Right renal cortex interstitium (tissue), 3 donors: ENCODE measurements around the gene FARP1. TPM values are rescaled to one million over a fixed set of nuclear protein-coding genes. Genes with fewer than 3 reads are reported as not detected.

Experiments
- DNase-seq, 3 donors: peaks; one replicate each; pipeline ENCODE4 v3.0.0-alpha.2; 2013; ENCODE audit warnings: low read depth in 3 of 3, low spot score in 2 of 3
- polyA plus RNA-seq, 3 donors: library from polyadenylated mRNA; unstranded; fragments of 120-200 nt; gene quantifications; one replicate each; pipeline ENCODE4 v1.2.1, GENCODE V29; 2013; ENCODE audit not compliant: insufficient read length in 3 of 3

Gene FARP1, protein sequence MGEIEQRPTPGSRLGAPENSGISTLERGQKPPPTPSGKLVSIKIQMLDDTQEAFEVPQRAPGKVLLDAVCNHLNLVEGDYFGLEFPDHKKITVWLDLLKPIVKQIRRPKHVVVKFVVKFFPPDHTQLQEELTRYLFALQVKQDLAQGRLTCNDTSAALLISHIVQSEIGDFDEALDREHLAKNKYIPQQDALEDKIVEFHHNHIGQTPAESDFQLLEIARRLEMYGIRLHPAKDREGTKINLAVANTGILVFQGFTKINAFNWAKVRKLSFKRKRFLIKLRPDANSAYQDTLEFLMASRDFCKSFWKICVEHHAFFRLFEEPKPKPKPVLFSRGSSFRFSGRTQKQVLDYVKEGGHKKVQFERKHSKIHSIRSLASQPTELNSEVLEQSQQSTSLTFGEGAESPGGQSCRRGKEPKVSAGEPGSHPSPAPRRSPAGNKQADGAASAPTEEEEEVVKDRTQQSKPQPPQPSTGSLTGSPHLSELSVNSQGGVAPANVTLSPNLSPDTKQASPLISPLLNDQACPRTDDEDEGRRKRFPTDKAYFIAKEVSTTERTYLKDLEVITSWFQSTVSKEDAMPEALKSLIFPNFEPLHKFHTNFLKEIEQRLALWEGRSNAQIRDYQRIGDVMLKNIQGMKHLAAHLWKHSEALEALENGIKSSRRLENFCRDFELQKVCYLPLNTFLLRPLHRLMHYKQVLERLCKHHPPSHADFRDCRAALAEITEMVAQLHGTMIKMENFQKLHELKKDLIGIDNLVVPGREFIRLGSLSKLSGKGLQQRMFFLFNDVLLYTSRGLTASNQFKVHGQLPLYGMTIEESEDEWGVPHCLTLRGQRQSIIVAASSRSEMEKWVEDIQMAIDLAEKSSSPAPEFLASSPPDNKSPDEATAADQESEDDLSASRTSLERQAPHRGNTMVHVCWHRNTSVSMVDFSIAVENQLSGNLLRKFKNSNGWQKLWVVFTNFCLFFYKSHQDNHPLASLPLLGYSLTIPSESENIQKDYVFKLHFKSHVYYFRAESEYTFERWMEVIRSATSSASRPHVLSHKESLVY
- 100 to 1,000 TPM; 256 to 276 (median 265) TPM for polyA plus RNA-seq

DNA sequence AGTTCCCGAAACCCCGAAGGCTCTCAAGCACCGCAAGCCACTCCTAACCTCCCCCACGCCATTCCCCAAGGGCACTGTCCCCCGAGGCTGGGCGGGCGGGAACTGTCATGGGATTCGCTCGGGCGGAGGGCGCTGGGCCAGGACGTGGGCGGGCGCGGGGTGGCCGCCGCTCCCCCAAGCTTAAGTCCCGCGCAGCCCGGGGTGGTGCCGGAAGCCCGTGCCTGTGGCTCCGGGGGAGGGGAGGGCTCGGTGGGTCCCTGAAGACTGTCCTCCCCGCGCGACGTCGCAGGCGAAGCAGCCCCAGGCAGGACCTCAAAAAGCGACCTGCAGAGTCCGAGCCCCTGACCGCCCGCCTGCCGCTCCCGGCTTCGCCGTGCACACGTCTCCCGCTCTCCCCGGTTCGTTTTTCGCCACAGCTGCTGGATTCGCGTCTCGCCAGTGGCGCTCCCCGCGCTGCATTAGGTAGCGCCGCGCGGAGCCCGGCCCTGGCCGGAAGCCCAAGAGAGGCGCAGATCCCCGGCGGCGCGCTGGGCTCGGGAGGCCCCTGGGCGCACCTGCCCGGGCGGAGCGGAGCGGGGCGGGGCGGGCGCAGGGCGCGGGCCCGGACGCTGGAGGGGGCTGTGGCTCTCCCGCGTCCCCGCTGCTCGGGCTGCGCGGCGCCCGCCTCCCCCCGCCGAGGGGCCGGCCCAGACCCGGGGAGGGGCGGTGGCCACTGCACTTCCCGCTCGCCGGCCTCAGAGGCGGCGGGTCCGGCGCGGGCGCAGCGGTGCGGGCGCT, at the start of gene FARP1:
Gene FARP1, plus strand, starts transcription at position 715 of the 777 bp plus-strand sequence. CDS start 70,149 bp downstream, outside the sequence.
- DNase-seq: peak in 1 of 3 donors; percentile 70

DNA sequence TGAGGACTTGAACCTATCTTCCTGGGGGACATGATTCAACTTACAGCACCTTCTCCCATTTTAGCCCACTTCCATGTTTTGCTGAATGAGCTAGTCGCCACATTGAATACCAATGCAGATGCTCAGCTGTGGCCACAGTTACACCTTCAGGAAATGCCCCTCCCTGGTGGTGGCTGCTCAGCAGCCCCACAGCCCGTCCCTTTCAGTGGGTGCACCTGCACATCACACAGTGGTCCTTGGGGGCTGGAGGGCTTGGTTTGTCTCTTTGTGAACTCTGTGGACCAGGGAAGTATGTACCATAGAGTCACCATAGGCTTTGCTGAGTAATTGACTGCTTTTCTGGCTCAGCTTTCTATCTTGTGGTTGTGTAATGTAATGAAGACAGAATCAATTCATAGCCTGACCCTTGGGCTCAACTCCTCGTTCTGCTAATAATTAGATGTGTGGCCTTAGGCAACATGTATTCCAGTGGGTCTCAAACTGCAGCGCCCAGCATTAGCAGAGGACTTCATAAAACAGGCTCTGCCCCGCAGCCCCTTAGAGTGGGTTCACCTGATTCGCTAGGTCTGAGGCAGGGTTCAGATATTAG, 48.1 kb upstream of the FARP1 start:
- DNase-seq: no peak

DNA sequence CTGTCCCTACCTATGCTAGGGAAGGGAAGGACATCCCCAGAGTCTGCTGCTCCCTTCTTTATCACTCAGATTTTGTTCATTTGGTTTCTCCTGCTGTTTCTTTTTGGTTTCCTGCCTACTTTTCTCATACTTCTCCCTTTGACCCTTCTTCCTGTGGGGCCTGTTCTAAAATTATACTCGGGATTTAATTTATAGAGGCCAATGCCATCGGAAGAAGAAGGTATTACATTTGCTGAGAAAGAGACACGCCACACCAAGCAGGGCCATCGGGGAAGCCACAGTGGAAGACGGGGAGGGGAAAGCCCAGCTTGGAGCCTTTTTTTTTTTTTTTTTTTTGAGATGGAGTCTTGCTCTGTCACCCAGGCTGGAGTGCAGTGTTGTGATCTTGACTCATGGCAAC, 46.8 kb upstream of the FARP1 start:
- DNase-seq: no peak

DNA sequence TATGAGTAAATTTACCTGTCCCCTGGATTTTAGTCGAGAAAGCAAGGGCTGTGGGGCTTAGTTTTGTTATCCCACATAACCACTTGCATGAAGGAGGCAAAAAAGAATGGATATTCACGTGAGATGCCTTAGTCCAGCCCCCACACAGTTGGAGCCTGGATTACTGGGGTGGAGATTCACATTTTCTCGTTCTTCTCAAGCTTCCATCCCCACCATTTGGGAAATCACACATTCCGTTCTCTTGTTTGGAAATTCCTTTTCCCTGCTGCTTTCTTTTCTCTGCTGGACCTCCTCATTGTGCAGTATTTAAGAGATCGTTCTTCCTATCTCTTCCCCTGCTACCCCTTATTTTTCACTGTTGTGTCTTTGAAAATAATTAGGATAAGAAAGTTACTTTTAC, 45.1 kb upstream of the FARP1 start:
- DNase-seq: no peak

DNA sequence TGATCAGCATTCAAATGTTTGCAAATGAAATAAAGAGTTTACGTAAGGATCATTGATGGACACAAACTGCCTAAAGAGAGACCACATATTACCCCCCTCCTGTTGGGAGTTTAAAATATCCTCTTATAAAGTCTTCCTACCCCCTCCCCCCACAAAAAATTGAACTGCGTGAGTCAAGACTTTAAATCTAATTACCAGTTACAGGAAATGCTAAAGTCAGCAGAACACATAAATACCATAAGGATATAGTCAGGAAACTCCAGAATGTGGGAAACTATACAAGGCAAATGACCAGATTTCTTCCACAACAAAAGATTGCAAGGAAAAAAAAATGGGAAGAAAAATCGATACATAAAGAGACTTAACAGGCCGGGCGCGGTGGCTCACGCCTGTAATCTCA, 44.4 kb upstream of the FARP1 start:
- no peak for DNase-seq

DNA sequence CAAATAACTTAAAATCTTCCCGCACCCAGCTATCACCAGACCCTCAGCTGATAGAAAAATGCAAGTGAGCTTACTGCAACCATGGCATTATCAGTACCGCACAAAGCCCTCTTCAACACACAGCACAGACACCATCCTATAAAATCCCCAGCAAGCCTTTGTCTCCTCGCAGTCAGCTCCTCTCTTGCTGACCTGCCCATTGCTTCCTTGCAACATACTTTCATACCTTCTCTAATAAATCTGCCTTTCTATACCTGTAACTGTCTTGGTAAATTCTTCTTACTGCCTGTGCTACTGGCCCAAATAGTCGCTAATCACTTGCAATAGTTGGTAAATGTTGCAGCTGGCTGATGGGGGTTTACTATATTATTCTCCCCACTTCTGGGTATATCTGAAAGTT, 43.3 kb upstream of the FARP1 start:
- no peak for DNase-seq

DNA sequence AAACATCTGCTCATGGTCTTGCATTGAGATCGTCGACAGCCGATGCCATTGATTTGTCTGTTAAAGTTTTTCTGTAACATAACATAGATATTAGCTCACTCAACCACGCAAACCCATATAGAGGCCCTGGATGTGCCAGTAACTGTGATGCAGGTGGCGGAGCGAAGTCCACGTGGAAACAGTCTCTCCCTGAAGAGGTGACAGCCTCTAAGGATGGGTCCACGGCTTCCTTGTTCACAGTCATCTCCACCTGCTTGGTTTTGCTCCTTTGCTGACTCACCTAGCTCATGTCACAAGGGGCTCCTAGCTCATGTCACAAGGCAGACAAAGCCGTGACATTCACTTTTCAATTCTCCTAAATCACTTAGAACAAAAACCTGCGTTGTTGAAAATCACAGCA, 42.4 kb upstream of the FARP1 start:
- no peak for DNase-seq

DNA sequence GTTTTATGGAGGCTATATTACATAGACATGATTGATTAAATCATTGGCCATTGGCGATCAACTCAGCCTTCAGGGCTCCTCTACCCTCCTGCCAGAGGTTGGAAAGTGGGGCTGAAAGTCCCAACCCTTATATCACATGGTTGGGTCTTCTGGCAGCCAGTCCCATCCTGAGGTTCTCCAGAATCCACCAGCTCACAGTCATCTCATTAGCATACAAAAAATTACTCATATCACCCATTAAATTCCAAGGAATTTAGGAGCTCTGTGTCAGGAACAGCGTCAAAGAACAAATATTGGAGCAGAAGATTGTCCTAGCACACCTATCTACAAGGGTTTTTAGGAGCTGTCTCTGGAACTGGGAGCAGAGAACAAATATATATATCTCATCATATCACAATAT, 39.4 kb upstream of the FARP1 start:
- DNase-seq: no peak

DNA sequence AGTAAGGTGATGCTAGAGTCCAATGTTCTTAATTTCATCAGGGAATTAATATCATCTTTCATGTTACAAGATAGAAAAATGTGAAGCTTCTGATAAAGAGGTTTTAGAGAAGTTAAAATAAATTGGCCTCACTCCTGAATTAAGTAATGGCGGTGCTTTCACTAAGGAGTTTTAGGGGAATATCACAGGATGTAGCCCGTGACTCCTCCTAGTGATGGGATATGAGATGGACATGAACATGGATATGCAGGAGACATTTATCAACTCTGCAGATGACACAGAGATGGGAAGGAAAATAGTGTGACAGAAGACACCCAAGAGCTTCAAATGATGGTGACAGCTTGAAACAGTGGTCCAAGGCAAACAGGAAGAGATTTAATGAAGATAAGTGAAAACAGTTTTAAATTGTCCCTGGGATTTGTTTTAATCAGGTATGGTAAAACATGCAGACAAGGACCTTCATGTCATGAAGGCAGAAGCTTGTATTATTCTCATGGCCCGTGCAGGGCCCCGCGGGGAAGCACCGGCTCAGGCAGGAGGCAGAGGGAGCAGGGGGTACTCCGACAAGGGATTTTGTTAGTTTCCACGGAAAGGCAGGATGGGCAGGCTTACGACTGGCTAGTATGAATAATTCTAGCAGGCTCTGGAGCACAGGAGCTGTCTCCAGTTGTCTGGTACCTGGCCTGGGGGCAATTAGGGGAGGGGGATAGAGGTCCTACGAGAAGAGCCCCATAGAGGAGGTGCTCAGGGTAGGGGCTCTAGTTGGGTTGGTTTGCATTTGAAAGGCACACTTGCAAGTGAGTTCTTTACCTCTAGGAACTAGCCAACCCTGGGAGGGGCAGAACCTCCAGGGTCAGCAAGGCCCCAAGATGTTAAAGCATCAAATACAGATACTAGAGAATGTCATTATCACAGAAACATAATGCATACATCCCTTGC, 38.7 kb upstream of the FARP1 start:
- no peak for DNase-seq

DNA sequence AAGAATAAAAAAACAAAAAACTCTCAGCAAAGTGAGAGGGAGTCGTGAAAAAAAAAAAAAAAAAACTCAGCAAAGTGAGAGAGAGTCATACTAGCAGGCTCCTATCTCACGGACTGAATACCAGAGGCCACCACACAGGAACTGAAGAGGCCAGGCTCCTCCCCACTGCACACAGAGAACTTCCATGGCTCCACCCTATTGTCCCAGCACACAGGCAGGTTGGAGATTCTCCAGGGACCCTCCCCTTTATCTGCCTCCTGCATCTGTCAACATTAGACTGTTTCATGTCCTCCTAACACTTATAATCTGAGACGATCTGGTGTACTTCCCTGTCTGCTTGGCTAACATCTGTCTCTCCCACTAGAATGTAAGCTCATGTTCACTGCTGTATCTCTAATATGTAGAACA, 37.0 kb upstream of the FARP1 start:
- no peak for DNase-seq

DNA sequence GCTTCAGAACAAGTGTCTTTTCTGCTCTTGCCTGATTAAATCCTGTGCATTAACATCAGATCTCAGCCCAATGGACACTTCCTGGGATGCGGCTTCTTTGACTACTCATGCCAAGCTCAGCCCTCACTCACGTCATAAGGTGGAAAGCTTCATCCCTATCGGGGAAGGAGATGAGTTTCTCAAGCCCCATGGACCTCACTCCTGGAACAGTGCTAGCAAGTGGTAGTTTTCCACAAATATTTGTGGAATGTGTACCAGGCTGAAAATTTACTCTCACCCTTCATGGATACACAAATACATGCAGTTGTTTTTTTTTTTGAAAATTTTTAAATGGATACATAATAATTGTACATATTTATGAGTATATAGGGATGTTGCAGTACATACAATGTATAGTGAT, 34.6 kb upstream of the FARP1 start:
- no peak for DNase-seq

DNA sequence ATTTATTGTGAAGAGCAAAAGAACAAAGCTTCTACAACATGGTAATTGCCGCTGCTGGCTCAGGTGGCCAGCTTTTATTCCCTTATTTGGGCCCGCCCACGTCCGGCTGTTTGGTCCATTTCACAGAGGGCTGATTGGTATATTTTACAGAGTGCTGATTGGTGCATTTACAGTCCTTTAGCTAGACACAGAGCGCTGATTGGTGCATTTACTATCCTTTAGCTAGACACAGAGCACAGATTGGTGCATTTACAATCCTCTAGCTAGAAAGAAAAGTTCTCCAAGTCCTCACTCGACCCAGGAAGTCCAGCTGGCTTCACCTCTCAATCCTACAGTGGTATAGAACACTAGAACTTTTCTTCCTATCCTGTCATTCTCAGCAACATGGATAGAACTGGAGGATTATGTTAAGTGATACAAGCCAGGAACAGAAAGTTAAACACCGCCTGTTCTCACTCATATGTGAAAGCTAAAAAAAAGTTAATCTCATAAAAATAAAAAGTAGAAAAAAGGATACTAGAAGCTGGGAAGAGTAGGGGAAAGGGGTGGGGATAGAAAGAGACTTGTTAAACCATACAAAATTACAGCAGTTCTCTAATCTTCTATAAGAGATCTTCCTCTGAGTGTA, 33.6 kb upstream of the FARP1 start:
- DNase-seq: no peak

DNA sequence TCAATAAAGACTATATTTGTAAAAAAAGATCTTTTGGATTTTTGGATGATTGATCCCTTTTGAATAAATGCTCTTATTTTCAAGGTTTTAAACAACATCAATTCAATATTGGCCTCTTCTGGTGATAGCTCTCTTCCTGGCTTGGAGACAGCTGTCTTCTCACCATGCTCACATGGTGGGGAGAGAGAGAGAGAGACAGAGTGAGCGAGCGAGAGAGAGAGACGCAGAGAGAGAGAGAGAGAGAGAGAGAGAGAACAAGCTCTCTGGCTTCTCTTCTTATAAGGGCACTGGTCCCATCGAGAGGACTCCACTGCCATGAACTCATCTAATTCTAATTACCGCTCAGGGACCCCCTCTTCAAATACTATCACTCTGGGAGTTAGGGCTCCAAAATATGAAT, 32.1 kb upstream of the FARP1 start:
- DNase-seq: no peak

DNA sequence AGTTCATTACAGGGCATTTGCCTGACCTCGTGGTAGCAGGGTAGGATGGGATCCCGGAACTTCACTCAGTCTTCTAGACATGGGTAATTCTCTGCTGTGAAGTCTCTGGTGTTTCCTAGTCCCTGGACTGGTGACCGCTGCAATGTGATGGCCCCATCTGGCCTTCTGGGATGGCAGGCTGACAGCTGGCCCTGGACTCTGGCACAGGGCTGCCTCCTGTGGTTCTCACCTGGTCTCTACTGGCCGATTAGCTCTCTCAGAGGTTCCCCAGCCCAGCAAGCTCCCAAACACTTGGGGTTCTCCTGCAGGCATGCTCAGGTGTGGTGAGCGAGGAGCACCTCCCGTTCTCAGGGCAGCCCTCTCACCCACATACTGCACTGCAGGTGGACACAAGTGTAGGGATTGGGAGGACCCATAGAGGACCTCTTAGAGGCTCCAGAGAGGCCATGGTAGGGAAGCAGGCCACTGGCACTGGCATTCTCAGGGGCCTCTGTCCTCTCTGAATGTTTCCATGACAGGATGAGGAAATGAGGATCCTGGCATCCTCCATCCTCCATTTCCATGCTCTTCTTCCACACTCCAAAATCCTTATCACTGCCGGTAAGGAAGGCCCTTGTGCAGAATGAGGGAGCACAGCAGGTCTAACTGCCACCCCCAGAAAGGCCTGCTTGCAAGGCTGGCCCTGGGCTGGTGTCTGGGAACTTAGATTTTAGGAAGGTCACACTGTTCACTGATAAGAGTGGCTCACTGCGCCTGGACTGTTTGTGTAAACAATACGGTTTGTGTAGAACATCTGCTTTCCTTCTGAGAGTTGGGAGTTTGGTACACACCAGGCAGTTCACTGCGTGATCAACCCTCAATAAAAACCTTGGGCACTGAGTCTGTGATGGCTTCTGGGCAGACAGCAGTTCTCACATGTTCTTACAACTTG, 31.5 kb upstream of the FARP1 start:
- DNase-seq: no peak

DNA sequence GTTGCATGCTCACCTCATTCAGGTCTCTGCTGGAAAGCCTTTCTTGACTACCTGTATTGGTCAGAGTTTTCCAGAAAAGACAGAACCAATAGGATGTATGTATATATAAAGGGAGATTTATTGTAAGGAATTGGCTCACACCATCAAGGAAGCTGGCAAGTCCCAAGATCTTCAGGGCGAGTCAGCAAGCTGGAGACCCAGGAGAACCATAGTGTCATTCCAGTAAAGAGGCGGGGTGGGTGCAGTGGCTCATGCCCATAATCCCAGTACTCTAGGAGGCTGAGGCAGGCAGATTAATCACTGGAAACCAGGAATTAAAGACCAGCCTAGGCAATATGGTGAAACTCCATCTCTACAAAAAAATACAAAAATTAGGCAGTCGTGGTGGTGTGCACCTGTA, 30.4 kb upstream of the FARP1 start:
- no peak for DNase-seq

DNA sequence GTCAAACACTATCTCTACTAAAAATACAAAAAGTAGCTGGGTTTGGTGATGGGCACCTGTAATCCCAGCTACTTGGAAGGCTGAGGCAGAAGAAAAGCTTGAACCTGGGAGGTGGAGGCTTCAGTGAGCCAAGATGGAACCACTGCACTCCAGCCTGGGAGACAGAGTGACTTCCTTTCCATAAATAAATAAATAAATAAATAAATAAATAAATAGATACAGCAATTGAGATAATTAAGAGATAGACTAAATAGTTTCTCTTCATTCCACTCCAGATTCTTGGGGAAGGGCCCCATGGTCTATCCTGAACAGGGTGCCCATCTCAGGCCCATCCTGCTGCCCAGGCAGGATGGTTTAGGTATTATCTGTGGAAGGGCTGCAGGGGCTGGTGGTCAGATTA, 24.0 kb upstream of the FARP1 start:
- no peak for DNase-seq

DNA sequence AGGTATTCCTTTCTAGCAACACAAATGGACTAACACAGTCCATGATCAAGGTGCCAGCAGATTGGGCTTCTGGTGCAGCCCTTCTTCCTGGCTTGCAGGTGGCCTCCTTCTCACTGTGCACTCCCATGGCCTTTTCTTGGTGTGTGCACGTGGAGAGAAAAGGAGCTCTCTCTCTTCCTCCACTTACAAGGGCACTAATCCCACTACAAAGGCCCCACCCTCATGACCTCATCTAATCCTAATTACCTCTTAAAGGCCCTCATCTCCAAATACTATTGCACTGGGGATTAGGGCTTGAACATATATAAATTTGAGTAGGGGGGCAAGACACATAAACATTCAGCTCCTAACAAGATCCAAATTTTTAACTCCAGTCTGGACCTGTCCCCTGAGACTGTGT, 19.7 kb upstream of the FARP1 start:
- no peak for DNase-seq
